ENCODE data around the gene KDM6A. TPM values are rescaled to one million over a fixed set of nuclear protein-coding genes. Genes with fewer than 3 reads are reported as not detected.

The KDM6A gene
- total RNA-seq, 1 experiment from 2014 or later, result 21.0 TPM

- H3K9me2 ChIP-seq (ENCODE audit: insufficient read depth), result no peaks in the 10 kb centered on the region
- no peak overlapping the region for H3K4me2 ChIP-seq (ENCODE audit: low read length)
- TF ChIP-seq EZH2 (IDR thresholded peaks at IDR 0.05), result no peak
- TF ChIP-seq RAD21 (IDR thresholded peaks at IDR 0.05; ENCODE audit: low read depth), result no peak
- TF ChIP-seq CBX3 (IDR thresholded peaks at IDR 0.05; ENCODE audit: low read depth), result no peak
- no peak for TF ChIP-seq SIN3A (IDR thresholded peaks at IDR 0.05; ENCODE audit: low read depth)
- no peak for TF ChIP-seq YY1 (IDR thresholded peaks at IDR 0.05; ENCODE audit: extremely low read depth, insufficient replicate concordance, low read depth, low read length)
- TF ChIP-seq ATF3 (IDR thresholded peaks at IDR 0.05), result no peak
- no peak for TF ChIP-seq POLR2A (IDR thresholded peaks at IDR 0.05; ENCODE audit: borderline replicate concordance, extremely low read depth, insufficient read depth, insufficient read length)
- no peak for TF ChIP-seq JUND (IDR thresholded peaks at IDR 0.05)
- no peak for TF ChIP-seq FOSL1 (IDR thresholded peaks at IDR 0.05; ENCODE audit: low read depth)
- TF ChIP-seq ELF1 (IDR thresholded peaks at IDR 0.05; ENCODE audit: borderline replicate concordance, low read depth), result no peak
- no peak for TF ChIP-seq CTCF (IDR thresholded peaks at IDR 0.05 in 2 of 3, conservative IDR thresholded peaks at IDR 0.05 in 1 of 3; ENCODE audit: borderline replicate concordance in 1 of 3, insufficient read depth in 1 of 3, low read depth in 2 of 3, low read length in 2 of 3)
- POLR2A ChIA-PET, result no interaction called here
- BruUV-seq (replicated peaks), result no TSS peak
- no peak overlapping the region for H2AFZ ChIP-seq (ENCODE audit: low read depth, low read length, poor library complexity, severe bottlenecking)
- no peaks in the 10 kb centered on the region for H4K20me1 ChIP-seq (ENCODE audit: insufficient read depth)
- RAD21 ChIA-PET (ENCODE audit: low non-redundant PET in 1 of 2, low total read pairs in 2 of 2, uncharacterized antibody in 2 of 2, unreplicated experiment in 2 of 2), result no interaction called here
- no peaks in the 10 kb centered on the region for H3K27me3 ChIP-seq (ENCODE audit: insufficient read depth, low read length)
- no peak overlapping the region for H3K4me3 ChIP-seq (replicated peaks in 1 of 2; ENCODE audit: low read depth in 1 of 2, low read length in 2 of 2)
- H3K27ac ChIP-seq (ENCODE audit: low read depth, low read length), result no peak overlapping the region
- no peaks in the 10 kb centered on the region for H3K9me3 ChIP-seq (ENCODE audit: control insufficient read depth in 1 of 2, insufficient read depth in 1 of 2, low read depth in 1 of 2, low read length in 2 of 2)
- peaks cover 12% of the 10 kb centered on the region for H3K79me2 ChIP-seq (ENCODE audit: insufficient read depth, low read length)
- DNase-seq (ENCODE audit: low read depth, low spot score), result no peak
- no peaks in the 10 kb centered on the region for H3K4me1 ChIP-seq (ENCODE audit: control insufficient read depth in 1 of 2, insufficient read depth in 2 of 2, low read length in 2 of 2)
- no peak for ATAC-seq
- CTCF ChIA-PET, result no interaction called here
- H3K9ac ChIP-seq (ENCODE audit: low read length), result no peak overlapping the region
- intact Hi-C loops (cut with micrococcal nuclease), result no loop called here
- peaks cover 0 to 3% of the 10 kb centered on the region in 2 experiments; a peak in 2 of 4 replicates for H3K36me3 ChIP-seq (ENCODE audit: control insufficient read depth in 1 of 2, insufficient read depth in 2 of 2, low read length in 2 of 2)
Observed at GRCh38 chrX:45077748-45078424, 204.9 kb downstream of the KDM6A start.

All from HCT116 (cell line).